Skeletal muscle cell (primary cell): ENCODE results near the gene ZNF415.
"Not testable (repeated sequence)": the region's sequence is repeated elsewhere in the genome, so short reads cannot be mapped to it uniquely, and the experiment has no call there.

Source experiments
- DNase-seq: peaks from one replicate; pipeline ENCODE4 v3.0.0-alpha.2; 2010; ENCODE audit warnings: low read depth
- H3K4me3 ChIP-seq: 2 replicates; pipeline ENCODE4 v1.5.1; 2011; ENCODE audit warnings: low read depth, mild to moderate bottlenecking, control low read depth, low read length, moderate library complexity

The ZNF415 gene

DNA sequence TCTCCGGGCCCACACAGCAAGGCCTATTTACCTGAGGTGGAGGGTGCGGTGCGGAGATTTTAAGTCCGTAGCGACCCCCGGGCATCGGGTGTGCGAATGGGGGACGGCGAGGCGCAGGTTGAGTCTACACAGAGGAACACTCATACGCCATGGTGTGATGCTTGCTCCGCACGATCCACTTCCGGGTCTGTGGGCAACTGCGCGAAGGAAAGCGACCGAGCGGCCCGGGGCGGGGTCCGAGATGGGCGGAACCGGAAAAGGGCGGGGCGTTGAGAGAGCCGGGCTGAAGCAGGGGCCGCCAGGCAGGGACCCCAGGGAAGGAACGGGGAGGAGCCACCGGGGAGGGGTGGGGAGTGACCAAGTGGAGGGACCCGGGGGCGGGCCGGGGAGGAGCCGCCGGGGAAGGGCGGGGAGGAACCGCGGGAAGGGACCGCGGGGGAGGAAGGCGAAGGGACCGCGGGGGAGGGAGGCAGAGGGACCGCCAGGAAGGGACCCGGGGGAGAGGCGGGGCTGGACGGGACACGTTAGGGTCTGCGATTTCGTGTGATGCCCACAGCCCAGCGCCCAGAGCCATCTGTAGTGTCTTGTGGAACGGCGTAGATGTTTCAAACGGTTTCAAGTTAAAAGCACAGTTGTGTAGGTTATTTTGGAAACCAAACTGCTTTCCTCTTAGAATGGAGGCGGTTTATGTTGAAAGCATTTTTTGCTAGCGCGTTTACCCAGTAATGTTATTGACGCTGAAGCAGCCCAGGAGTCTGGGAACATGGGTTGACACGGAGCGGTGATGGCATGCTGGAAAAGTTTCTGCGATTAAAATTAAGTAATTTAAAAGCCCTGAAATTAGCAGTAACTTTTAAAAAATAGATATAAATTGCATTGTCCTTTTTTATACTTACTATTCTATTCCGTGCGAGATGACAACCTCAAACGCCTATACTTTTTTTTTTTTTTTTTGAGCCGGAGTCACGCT is 29.2 kb downstream of the ZNF415 start, which contains the start of gene ZNF160:
ZNF160 (minus strand) TSS at position 189 of the 970 bp plus-strand sequence. CDS start 17,146 bp downstream, outside the sequence.
- peak; percentile 88 for DNase-seq
- H3K4me3 ChIP-seq, result peak within 1 kb of the TSS; percentile 92

DNA sequence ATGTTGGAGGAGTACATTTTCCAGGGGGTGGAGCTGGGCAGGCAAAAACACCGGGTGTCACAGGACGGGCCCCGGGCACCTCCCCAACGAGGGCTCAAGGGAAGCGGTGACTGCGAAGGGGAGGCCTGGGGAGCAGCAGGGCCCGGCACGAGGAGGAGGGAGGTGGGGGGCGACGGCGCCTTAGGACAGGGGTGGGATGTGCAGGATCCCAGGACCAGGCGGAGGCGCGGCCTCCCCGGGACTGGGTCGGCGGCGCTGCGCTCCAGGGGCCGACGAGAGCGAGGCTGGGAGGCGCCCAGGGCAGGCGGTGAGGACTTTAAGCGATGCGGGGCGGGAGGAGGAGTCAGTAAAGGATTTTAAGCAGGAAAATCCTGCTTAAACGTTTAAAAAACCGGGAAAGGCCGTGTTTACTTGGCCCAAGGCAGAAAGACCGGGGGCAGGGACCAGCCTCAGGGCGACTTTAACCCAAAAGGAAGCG is 29.9 kb downstream of the ZNF415 start:
- peak; percentile 0 for DNase-seq
- peak overlapping the region; percentile 92 for H3K4me3 ChIP-seq

GRCh38 chr19:53102206-53102755 is 30.4 kb downstream of the ZNF415 start:
- no peak for DNase-seq
- peak overlapping the region; percentile 92 for H3K4me3 ChIP-seq

DNA sequence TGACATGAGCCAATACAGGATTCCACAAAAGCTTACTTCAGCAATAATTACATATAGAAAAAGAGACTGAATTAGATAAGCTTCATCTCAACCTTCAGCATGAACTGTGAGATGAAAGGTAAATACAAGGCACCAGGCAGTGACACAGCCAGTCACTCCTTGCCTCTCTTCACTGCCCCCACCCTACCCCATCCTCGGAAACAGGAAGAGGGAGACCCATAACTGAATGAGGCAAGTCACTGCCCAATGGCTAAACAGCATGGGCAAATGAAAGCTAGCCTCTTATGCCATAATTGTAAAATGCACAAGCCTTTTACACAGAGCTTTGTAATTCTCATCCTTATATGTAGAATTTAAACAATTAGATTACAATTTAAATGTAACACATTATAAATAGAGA is 31.2 kb downstream of the ZNF415 start:
- no peak for DNase-seq
- H3K4me3 ChIP-seq, result peak overlapping the region; percentile 92

- DNase-seq, H3K4me3 ChIP-seq: not testable (repeated sequence)
These were observed 34.1 kb downstream of the ZNF415 start for GRCh38 chr19:53098570-53098969.

- H3K4me3 ChIP-seq, DNase-seq: not testable (repeated sequence)
These were observed 35.6 kb downstream of the ZNF415 start for GRCh38 chr19:53096982-53097690.

- not testable (repeated sequence) for DNase-seq, H3K4me3 ChIP-seq
These were observed 36.1 kb downstream of the ZNF415 start for GRCh38 chr19:53096579-53096978.

- no peak overlapping the region for H3K4me3 ChIP-seq
- no peak for DNase-seq
These were observed 37.7 kb downstream of the ZNF415 start for GRCh38 chr19:53094754-53095575.

DNA sequence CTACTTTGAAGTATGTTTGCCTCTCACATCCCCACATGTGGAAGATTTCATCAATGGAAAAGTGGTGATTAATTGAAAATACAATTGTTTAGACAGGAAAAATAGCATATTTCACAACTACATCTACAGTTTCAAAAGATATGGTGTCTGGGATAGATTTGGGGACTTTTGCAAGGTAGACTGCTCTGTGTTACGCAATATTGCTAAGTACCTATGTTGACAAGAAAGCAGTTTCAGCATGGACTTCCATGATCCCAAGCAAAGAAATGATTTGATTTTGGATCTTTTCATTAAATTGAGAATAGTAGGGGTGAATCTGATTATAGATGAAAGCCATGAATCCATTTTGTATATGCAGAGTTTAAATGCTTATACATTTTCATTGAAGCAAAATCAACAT is 40.0 kb downstream of the ZNF415 start:
- no peak for DNase-seq
- H3K4me3 ChIP-seq, result no peak overlapping the region

GRCh38 chr19:53091413-53092254 is 41.1 kb downstream of the ZNF415 start:
- DNase-seq, result no peak
- H3K4me3 ChIP-seq, result no peak overlapping the region

GRCh38 chr19:53088091-53088490 is 44.6 kb downstream of the ZNF415 start:
- peak; percentile 7 for DNase-seq
- H3K4me3 ChIP-seq, result no peak overlapping the region

DNA sequence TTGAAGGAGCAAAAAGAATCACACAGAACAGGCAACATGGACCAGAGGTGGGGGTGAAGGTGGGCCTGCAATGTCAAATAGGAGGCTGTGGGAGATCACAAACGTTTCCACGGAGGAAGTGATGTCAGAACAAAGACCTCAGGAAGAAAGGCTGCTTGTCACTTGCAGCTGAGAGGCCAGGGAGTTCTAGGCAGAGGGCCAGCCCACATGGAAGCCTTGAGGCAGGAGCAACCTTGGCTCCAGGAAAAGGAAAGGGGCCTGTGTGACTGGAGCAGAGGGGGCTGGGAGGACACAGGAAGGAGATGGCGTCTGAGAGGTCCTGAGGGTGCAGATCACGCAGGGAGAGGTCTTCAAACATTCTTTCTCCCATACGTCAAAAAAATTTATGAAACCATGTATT is 45.8 kb downstream of the ZNF415 start:
- no peak overlapping the region for H3K4me3 ChIP-seq
- peak; percentile 58 for DNase-seq

DNA sequence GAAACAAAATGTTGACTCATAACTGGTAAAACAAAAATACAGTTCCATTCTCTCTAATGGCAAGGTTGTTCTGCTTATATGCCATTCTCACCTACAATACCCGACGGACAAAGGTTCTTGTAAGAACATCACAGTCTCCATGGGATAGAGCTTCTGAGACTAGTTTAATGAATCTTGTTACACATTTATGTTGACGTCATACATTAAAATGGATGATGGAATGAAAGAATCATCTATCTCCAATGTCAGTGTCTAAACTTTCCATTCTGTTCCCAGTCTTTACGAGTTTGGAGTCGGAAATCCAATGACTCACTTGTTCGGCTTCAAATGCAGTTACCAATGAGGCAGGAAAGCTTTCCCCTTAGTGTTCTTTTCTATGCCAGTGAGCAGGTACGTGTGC is 47.2 kb downstream of the ZNF415 start:
- DNase-seq, result no peak
- H3K4me3 ChIP-seq, result no peak overlapping the region

DNA sequence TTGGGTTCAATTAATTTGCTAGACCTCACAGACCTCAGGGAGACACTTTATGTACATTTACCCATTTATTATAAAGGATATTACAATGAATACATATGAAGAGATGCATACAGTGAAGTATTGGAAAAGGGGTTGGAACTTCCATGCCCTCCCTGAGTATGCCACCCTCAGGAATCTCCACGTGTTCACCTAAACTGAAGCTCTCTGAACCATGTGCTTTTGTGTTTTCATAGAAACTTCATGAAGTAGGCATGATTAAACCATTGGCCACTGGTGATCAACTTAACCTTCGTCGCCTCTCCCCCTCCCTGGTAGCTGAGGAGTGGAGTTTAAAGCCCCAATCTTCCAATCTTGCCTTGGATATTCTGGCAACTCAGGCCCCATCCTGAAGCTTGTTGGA is 49.8 kb downstream of the ZNF415 start:
- DNase-seq, result no peak
- no peak overlapping the region for H3K4me3 ChIP-seq

DNA sequence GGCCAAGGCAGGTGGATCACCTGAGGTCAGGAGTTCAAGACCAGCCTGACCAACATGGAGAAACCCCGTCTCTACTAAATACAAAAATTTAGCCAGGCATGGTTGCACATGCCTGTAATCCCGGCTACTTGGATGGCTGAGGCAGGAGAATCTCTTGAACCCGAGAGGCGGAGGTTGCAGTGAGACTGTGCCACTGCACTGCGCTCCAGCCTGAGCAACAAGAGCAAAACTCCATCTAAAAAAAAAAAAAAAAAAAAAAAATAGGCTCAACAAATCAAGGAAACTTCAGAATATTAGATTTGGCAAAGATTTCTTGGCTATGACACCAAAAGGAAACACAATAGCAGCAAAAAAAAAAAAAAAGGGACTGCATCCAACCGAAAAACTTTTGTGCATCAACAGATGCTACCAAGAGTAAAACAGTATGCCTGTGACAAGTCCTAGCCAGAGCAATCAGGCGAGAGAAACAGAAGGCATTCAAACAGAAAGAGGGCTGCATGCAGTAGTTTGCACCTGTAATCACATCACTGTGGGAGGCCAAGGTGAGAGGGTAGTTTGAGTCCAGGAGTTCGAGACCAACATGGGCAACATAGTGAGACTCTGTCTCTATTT is 53.3 kb downstream of the ZNF415 start:
- no peak for DNase-seq
- H3K4me3 ChIP-seq, result no peak overlapping the region

GRCh38 chr19:53078668-53079067 is 54.0 kb downstream of the ZNF415 start:
- no peak for DNase-seq
- no peak overlapping the region for H3K4me3 ChIP-seq

DNA sequence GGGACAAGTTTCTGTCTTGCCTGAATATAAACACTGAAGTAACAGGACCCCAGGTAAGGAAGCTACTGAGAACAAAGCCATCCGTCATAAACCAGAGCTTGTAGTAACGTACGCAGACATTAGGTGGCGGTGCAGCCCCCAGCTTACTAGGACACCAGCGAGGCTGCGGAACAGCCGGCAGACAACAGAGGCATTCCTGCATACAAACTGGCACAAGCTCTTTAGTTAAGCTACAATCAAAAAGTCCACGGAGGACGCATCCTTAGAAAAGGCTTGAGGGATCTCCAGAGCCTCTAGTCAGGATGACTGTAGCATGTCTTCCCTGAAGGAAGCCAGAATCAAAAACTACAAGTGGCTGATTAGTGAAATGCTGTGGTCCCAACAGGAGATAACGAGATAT is 55.7 kb downstream of the ZNF415 start:
- H3K4me3 ChIP-seq, result no peak overlapping the region
- DNase-seq, result peak; percentile 3

DNA sequence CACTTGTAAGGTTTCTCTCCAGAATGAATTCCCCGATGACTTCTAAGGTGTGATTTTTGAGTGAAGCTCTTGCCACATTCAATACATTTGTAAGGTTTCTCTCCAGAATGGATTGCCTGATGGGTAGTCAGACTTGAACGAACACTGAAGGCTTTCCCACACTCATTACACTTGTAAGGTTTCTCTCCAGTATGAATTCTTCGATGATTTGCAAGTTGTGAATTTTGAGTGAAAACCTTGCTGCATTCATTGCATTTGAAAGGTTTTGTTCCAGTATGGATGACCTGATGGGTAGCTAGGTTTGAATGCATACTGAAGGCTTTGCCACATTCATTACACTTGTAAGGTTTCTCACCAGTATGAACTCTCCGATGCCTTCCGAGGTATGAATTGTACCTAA is 63.9 kb downstream of the ZNF415 start:
- no peak for DNase-seq
- no peak overlapping the region for H3K4me3 ChIP-seq
